ENCODE data around the gene RASSF10.

RASSF10 gene

GRCh38 chr11:13055200-13055599 lies 46.1 kb downstream of the RASSF10 start:
- no peak for DNase-seq (ENCODE audit: low spot score)

GRCh38 chr11:13061294-13061990 lies 52.3 kb downstream of the RASSF10 start:
- no peak for DNase-seq (ENCODE audit: low spot score)

All from germinal center (tissue), 1 donor.